UCSD-AML1 (cell line): Measurements from ENCODE around the gene NAV3.

Experiments used
- DNase-seq: peaks from one replicate; lab custom pipeline; 2025; ENCODE audit not compliant: unreplicated experiment; lab: John Stamatoyannopoulos, UW

Gene NAV3, protein sequence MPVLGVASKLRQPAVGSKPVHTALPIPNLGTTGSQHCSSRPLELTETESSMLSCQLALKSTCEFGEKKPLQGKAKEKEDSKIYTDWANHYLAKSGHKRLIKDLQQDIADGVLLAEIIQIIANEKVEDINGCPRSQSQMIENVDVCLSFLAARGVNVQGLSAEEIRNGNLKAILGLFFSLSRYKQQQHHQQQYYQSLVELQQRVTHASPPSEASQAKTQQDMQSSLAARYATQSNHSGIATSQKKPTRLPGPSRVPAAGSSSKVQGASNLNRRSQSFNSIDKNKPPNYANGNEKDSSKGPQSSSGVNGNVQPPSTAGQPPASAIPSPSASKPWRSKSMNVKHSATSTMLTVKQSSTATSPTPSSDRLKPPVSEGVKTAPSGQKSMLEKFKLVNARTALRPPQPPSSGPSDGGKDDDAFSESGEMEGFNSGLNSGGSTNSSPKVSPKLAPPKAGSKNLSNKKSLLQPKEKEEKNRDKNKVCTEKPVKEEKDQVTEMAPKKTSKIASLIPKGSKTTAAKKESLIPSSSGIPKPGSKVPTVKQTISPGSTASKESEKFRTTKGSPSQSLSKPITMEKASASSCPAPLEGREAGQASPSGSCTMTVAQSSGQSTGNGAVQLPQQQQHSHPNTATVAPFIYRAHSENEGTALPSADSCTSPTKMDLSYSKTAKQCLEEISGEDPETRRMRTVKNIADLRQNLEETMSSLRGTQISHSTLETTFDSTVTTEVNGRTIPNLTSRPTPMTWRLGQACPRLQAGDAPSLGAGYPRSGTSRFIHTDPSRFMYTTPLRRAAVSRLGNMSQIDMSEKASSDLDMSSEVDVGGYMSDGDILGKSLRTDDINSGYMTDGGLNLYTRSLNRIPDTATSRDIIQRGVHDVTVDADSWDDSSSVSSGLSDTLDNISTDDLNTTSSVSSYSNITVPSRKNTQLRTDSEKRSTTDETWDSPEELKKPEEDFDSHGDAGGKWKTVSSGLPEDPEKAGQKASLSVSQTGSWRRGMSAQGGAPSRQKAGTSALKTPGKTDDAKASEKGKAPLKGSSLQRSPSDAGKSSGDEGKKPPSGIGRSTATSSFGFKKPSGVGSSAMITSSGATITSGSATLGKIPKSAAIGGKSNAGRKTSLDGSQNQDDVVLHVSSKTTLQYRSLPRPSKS (N-terminal part only)

DNA sequence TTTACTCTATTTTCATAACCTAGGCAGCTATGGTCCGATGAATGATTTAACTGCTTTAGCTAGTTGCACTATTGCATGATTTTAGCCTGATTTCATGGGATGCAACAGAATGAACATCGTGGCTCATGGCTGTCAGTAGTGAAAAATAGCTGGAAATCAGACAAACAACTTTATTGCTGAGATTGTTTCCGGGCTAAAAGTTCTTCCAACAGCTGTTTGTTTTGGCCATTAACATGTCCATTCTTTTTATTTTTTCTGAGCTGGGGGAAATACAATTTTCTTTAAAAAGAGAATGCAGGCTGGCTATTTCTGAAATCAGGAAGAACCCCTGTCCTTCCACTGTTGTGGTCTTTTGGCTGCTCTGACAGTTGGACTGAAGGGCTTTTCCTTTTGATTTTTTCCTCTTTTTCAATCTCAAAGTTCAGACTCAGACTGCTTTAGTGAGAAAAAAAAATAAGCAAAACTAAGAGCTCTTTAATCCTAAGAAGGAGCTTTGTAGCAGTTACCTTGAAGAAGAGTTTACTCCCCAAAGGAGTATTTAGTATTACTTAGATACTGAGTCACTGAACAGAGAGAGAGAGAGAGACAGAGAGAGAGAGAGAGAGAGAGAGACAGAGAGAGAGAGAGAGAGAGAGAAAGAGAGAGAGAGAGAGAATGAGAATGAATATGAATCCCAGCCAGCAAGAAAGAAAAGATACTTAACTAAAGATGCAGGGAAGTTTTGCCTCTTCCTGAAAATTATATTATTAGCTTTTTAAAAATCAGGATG lies at the start of gene NAV3:
NAV3 (plus strand) TSS at position 312 of the 769 bp plus-strand sequence. CDS start 568 bp downstream, outside the sequence.
- DNase-seq: no peak

DNA sequence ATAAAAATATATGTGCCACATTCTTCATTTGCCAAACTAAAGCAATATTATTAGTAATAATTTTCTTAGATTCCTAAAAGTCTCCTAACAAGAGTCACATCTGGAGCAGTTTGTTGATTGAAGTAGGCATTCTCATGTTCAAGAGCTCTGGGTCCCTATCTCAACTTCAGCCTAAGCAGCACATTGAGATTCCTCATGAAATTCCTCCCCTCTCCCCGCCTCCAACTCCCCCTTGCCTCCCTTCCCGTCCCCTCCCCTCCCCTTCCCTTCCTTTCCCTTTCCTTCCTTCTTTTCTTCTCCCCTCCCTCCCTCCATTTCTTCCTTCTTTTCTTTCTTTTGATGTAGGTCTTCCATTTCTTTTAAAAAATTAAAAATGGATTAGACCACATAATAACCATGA lies 48.7 kb upstream of the NAV3 start:
- no peak for DNase-seq

DNA sequence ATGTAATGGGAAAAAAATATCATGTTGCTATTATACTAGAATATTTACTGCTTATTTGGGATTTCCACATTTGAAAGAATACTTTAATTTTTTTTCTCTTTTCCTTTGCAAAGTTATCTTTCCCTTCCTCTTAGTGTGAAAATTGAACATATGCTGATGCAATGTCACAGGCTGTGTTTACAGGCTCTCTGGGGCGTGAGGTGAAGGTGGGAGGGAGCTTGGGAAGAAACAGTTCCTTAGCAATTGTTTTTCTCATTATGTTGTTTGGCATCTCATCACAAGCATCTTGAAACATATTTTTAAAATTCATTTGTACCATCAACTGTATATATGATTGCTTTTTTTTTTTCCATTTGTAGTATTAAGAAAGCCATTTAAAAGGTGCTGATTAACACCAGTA lies 47.9 kb upstream of the NAV3 start:
- DNase-seq: no peak

DNA sequence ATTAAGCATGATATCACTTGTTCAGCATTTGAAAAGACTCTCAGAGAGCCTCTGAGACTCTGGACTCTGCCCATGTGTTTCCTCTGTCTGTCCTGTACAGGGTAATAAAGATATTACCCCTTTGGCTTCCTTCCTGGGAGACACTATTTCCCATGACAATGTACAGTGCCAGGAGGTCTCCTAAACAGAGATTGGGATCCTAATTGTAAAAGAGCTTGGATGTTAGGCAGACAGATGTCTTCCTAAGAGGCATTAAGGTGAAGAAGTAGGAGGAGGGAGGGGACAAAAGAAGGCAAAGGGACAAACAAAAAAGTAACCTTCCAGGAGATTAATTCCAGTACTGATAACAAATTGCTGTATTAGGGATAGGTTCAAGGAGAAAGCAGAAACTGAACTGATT lies 45.5 kb upstream of the NAV3 start:
- DNase-seq: no peak

DNA sequence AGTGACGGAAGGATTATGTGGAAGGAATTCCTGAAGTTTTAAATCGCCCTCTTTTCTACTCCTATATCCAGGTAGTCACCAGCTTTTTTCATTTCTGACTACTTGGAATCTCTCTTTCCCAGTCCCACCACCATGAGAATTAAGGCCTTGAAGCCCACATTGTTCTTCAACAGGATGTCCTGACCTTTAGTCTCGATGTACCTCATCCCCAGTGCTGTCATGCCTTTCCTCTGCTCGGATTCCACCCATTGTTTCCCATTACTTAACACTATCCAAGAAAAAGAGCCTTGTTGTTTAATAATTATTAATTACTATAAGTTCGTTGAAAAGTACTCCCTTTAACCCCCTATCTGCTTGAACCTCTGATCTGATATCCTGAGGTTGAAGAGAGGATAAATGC lies 44.0 kb upstream of the NAV3 start:
- no peak for DNase-seq

DNA sequence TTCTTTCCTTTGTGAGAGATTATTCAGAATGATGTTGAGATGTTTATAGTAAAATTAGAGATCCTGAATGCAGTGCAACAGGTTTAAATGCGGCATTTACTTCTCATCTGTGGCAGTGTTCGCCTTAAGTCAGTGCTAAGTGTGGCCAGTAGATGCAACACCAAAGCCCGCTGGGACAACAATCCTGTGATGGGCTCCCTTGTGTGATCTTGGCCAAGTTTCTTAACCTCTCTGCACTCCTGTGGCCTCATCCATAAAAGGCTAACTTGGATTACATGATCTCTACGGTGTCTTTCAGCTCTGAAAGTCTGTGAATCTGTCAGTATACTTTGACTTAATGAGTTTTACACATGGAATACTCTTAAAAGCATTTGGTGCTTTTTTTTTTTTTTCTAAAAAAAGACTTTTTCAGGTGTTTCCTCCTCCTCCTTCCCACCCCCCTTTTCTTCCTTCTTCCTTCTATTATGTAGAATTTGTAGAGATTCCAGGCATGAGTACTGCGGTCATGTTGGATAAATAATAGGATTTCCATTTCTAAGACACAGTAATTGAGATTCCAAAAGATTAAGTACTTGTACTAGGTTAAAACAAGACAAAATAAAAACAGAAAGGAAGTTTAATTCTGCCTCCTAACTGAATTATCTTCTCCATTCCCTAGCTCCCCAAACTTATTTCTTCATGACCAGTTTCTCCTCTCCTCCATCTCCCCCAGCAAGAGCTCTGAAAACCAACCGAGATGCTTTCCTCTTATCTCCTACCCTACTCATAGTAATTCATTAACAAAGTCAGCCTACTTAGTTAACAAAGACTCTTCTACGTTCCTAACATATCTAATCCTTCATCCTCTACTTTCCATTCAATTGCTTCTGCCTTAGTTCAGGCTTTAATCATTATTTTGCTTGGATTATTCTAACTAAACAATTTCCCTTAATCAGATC lies 42.2 kb upstream of the NAV3 start:
- no peak for DNase-seq

DNA sequence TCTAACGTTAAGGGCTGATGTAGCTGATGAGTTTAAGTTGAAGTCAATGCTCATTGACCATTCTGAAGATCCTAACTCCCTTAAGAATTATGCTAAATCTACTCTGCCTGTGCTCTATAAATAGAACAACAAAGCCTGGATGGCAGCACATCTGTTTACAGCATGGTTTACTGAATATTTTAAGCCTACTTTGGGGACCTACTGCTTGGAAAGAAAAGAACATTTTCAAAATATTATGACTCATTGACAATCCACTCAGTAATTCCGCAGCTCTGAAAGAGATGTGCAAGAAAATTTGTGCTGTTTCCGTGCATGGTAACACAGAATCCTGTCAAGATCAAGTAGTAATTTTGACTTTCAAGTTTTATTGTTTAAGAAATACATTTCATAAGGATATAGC lies 35.0 kb upstream of the NAV3 start:
- no peak for DNase-seq

DNA sequence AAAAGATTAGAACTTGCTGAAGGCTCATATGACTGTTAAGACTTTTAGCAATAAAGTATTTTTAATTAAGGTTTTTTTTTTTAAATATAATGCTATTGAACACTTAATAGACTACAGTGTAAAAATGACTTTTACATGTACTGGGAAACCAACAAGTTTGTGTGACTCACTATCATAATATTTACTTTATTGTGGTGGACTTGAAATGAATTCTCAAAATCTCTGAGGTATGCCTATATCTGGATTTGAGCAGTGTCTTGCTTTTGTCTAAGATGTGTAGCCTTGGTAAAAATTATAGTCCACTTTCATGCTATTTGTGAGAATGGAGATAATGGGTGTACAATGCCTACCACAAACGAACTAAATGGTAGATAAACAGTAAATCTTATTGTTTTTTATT lies 33.9 kb upstream of the NAV3 start:
- no peak for DNase-seq

DNA sequence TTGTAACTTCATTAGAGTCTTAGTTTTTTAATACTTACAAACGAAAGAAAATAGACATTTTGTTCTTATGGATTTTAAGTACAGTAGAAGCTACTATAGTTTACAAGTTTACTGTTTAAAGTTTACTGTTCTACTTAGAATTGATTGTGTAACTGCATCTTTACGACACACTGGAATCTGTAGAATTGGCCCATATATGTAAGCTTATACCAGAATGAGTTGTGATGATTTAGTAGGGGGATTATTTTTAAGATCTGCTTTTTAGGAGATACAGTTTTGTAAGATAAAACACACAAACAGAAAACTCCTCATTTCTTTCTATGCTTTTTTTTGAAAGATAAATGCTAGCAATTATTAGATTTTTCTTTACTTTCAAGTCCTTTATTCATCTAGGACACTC lies 30.2 kb upstream of the NAV3 start:
- no peak for DNase-seq

DNA sequence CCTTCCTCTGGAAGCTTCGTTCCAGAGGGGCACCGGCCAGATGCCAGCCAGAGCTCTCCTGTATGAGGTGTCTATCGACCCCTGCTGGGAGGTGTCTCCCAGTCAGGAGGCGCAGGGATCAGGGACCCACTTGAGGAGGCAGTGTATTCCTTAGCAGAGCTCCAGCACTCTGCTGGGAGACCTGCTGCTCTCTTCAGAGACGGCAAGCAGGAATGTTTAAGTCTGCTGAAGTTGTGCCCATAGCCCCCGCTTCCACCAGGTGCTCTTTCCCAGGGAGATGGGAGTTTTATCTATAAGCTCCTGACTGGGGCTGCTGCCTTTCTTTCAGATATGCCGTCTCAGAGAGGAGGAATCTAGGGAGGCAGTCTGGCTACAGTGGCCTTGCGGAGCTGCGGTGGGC lies 22.2 kb upstream of the NAV3 start:
- no peak for DNase-seq

DNA sequence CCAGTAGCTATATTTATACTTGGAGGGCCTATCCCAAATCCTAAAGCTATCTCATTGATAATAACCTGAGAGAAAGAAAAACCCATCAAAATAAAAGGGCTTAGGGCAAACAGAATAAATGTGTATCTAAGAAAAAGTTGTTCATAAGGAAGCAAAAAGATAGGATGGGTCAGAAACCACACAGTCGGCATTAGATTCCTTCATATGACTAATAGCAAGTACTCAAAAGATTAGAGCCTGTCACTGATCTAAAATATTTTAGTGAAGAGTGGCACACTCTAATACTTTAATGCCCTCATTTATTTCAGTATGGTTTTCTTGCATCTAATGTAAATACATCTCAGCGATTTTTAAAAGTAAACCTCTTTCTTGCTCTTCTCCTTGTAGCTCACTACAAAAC lies 17.1 kb upstream of the NAV3 start:
- no peak for DNase-seq

DNA sequence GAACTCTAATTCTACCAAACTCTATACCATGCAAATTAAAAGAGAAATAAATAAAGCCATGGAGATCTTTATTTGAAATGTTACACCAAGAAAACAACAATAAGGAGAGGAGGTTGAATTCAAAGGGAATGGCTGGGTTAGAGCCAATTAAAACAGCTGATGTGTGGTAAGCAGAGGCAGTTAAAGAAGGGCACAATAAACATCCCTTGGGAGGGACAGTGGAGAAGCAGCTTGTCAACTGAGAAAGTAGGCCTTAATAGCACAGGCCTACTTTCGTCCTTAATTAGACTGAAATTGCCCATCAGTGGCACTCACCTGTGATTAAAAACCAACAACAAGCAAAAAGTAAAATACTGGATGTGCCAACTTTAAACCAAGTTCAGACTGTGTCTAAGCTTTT lies 16.3 kb upstream of the NAV3 start:
- DNase-seq: no peak

DNA sequence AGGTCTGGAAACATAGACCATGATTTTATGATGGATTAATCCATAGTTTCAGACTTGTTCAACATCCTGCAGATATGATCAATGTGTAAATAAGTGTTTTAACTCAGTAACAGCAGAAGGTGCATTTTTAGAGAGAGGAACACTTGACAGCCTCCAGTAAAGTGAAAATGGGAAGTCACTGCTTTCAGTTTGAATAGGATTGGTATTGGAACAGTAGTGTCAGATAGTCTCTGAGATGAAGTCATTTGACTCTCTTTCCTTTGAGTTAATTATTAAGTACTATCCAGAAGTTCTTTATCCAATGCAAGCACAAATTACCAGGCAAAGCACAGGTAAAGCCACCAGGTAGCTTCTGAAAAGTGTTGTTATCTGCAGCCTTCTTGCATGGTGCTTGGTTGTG lies 14.5 kb upstream of the NAV3 start:
- no peak for DNase-seq

DNA sequence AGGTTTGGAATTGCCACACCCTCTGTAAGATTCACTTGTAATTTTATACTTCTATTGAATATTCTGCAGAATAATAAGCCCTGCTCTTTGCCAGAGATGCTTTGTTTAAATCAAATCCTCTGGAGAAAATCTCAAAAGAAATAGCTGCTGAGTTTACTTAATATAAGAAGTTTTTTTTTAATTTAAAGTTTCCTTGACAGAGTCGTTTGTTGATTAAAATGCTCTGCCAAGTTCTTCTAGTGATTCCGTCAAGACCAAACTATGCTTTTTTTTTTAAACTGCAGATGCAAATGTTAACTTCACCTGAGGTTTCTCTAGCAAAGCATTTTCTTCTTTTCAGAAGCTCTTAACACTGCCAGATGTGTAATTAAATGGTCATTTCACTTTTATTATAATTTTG lies 13.4 kb upstream of the NAV3 start:
- DNase-seq: no peak

DNA sequence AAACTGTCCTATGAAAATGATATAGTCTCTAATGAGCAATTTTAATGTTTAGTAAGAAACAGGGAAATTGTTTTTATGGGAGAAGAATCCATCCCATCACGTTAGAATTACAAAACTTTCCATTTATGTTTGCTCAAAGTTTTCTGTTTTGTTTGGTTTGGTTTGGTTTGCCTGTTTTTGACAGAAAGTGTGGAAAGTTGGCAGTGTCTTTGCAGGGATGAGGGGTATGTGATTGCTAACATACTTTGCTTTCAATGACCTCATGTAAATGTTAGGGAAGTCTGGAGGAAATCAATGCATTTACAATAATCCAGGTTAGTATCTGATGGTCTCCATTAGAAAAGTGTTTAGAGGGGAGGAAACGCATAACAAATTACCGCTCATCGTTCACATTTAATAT lies 12.3 kb upstream of the NAV3 start:
- no peak for DNase-seq

DNA sequence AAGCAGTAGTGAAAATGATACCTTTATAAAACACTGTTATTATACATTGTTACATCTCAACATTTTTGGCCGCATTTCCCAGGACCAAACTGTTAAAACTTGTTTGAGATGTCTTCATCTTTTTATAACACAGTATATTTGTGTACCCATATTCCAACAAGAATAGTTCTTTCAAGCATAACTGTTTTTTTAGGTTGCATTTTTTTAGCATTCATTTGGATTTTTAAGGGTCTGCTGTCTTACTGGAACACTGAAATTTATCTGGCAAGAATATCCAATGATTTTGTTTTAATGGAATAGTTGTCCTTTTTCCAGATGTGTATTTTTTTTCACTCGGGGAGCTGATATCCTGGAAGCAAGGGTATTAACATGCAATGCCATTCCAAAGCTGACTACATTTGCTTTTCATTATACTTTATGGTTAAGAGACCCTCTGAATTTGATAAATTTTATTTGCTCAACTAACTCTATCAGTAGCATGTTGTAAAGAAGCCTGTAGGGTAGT lies 8.9 kb upstream of the NAV3 start:
- DNase-seq: no peak

DNA sequence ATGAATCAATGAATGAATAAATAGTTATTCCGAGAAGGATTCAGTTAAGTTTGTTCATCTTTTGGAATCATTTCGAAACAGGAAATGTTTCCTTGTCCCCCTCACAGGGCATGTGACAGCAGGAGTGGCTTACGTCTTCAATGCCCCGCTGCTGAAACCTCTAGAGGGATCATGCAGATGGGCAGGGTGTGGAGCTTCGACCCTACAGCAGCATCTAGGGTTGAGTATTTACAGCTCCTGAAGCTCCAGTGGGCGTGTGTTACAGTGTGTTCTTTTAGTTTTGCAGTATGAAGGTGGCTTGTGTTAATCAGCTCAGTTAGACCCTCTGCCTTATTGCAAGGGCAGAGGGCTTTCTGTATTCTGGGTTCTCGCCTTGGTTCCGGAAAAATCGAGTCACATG lies 2.6 kb downstream of the NAV3 start:
- DNase-seq: no peak

DNA sequence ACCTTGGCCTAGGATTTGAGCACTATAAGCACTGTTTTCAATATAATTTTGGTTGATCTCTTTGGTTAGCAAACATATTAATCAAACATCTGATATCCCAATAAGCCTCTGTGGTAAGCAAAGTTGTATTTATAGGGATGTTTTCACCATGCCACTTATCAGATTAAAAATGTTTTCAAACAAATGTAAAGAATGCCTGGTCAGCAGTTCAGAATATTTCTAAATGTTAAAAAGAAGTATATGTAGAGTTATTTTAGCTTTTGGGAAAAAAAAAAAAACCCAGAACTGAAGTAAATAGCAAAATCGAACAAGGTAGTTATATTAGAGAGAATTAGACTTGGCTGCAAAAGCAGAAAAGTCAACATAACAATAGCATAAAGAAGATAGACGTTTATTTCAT lies 3.9 kb downstream of the NAV3 start:
- DNase-seq: no peak

DNA sequence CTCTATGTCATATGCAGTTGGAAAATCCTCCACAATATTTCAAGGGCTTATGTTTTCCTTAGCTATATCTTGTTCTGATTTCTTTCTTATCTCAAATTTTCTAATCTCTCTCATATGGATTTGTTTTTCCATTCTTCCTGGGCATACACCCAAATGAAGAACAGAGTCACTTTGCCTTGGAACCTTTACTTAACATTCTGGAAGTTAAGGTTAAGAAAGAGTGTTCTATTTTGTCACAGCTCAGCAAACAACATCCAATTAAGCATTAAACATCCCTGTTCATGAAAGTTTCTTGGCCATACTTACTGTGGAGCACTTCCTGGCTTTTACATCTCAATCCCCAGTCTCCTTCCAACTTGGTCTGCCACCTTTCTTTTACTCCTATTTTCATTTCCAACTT lies 5.3 kb downstream of the NAV3 start:
- DNase-seq: no peak

DNA sequence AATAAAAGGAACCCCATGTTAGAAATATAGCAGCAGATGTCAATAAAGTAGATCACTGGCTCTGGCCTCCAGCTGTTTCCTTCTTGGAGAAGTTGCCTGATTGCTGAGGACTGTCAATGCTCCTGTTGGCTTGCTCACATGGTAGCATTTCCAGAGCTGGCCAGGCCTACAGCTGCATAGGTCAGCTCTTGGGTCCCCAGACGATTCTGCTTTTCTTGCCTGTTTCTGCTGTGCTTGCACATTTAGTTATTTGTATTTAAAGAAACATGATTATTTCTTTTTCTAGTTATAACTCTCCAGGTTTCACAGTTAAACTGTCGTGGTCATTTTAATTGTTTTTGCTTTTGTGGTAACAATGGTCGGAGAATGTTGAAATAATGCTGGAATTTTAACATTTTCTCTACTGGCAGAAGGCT lies 7.2 kb downstream of the NAV3 start:
- DNase-seq: no peak
